CD4-positive, alpha-beta T cell treated with Interleukin-4 for 4 hours (primary cell): Measurements from ENCODE around the gene PPIF.

ENCODE experiments used
- DNase-seq: peaks from one replicate; pipeline ENCODE4 v3.0.0-alpha.2; 2020

The PPIF gene

DNA sequence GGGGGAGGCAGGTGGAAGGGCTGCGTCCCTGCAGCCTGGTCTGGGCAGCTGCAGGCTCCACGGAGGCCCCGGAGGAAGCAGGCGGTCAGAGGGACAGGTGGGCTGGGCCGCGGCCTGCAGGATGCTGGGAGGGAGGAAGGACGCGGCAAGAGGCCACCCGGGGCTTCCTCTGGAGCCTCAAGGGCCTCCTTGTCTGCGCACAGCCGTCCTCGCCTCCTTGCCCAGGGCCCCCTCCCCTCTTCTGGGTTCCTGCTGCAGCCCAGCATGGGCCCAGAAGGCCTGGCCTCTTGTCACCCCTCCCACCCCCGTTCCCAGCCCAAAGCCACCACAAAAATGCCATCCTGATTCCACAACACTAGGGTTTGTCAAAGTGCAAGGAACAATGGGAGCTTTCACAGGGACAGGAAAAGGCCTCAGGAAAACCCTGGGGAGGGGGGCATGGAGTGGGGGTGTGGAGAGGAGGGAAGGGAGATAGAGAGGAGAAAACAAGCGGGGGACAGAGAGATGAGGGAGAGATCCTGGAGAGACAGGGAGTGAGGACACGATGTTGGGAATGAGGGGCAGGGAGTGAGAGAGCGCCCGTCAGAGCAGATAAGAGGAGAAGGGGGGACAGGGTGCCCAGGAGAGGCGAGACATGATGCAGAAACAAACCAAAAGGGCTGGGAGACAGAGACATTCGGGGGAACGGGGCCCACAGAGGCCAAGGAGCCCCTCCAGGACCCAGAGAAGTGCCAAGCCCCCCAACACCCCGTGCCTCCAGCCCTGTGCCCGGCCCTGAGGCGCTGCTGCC lies 56.4 kb downstream of the PPIF start:
- no peak for DNase-seq

DNA sequence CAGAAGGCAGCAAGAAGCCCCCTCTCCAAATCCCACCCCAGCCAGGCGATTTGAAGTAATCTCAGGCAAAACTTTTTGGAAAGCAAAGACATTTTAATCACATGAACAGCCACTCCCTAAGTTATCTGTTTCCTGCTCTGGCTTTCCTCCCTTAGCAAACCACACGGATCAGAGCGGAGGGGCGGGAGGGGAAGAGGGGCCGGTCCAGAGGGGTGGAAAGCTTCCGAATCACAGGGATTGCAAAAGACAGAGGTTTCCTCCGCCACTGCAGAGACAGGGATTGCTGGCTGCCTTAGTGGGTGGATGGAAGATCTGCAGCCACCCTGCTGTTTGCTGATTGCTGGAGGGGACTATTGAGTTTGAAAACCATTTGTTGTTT lies 57.0 kb downstream of the PPIF start:
- DNase-seq: no peak

DNA sequence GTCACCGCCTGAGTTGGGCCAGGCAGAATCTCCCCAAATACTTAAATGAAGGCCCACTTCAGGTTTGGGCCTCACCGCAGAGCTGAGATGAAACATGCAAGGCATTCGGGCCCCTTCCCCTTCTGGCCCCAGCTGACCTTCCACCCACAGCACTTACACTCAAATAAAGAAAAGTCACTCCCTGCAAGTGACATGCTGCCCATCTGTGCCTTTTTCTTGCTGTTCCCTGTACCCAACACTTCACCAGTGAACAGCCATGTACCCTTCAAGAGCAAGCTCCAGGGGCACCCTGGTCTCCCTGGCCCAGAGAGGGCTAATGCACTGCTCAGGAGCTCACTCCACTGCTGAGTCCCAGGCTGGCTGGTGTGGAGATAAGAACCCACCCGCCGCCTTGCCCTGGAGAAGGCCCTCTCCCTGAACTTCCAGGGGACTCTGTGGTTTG lies 57.4 kb downstream of the PPIF start:
- no peak for DNase-seq
